GM18858 (cell line): Measurements from ENCODE around the gene GGACT.
"Not testable (repeated sequence)": the region's sequence is repeated elsewhere in the genome, so short reads cannot be mapped to it uniquely, and the experiment has no call there.

ENCODE experiments used
- ATAC-seq: cut with Tn5 transposase; IDR thresholded peaks from one replicate; pipeline ENCODE4 v1.9.1; 2021; ENCODE audit not compliant: unreplicated experiment

GGACT gene

DNA sequence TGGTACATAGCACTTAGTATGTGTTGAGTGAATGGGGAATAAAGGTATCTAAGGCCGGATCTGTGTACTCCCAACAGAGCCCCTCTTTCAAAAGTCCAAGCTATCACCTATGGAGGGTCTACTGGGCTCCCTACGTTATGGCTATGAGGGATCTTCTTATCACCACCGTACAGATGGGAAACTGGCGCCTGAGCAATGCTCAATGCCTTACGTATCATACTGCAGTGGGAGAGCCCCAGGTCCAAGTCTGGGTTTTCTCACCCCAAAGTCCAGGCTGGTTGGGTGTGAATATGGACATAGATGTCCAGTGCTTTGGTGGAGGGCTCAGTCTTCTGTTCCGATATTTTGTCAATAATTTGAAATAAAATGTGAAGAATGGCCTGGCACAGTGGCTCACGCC lies 13.1 kb upstream of the GGACT start:
- ATAC-seq = no peak

DNA sequence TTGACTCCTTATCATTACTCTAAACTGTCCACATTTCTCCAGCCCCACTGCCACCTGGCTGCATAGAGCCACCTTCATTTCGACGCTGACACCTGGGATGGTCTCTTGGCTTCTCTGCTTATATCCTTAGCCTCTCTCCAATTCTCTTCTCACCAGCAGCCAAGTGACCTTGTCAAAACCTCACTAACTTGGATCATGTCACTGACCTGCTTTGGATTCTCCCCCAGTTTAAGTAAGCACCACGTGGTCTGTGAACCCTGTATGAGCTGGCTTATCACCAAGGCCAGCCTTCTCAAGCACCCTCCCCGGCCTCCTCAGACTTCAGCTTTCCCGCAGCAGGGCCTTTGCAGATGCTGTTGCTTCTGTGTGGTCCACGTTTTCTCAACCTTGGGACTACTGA lies 12.3 kb upstream of the GGACT start:
- ATAC-seq = no peak

DNA sequence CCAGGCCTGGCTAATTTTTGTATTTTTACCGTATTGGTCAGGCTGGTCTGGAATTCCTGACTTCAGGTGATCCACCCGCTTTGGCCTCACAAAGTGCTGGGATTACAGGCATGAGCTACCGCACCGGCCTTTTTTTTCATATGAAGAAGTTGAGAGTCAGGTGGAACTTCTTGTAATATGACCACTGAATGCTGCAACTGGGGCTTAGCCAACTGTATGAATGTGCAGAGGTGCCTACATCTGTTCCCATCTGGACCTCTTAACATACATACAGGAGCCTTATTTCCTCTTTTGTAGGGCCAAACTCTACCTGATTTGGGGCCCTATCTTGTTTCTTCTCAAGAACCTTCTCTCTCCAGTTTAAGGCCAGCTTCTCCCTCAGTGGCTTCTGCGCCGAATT lies 11.9 kb upstream of the GGACT start:
- no peak for ATAC-seq

DNA sequence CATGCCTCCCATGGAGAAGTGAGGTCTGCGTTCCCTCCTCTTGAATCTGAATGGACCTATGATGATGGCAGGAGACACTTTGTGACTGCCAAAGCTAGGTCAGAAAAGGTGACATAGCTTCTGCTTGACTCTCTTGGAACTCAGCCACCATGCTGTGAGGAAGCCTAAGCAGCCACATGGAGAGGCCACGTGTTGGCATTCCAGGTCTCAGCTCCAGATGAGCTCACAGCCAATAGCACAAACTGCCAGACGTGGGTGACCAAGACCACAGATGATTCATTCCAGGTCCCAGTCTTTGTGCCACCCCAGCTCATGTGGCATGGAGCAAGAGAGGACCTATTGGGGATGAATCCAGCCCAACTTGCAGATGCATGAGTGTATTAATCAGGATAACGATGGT lies 8.7 kb upstream of the GGACT start:
- no peak for ATAC-seq

DNA sequence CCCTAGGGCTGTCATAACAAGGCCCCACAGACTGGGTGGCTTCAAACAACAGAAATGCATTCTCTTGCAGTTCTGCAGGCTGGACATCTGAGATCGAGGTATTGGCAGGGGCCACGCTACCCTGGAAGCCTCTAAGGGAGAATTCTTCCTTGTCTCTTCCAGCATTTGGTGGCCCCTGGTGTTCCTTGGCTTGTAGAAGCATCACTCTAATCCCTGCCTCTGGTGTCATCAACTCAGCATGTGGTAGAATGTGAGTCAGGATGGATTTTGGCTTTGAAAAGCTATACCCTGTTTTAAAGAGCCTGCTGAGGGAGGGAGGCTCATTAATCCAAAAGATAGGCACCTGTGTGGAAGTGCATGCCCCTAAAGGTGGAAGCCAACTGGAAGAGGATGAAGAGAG lies 7.9 kb upstream of the GGACT start:
- no peak for ATAC-seq

DNA sequence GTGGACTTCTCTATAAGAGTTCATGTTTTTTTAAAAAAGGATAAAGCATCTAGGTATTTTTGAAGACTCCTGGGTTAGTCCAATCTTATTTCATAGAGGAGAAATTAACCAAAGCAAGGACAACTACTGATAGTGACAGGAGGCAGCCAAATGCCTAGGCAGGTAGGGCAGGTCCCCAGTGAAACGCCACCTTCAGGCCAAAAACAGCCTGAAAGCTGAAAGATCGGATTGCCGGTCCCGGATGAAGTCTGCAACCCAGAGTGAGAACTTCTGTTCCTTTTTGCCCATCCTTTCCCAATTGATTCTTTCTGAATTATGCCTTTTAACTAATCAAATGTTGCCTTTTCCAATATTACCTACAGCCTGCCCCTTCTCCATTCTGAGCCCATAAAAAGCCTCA lies 6.1 kb upstream of the GGACT start:
- no peak for ATAC-seq

DNA sequence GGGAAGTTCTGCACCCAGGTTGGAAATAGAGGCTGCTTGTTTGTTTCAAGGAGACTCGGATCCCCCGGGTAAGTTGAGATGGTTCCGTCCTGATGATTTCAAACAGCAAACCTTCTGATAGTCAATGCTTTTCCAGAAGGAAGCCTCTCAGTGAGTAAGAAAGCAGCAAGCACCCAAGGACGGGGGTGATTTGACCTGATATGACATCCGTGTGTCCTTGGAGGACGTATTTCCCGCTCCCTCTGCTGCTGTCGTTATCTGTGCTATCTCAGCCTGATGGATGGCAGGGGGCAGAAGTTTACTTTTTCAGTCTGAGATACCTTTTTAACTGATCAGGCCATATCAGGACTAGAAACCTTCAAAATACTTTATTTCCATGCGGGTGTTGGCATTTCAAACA lies 5.7 kb upstream of the GGACT start:
- no peak for ATAC-seq

DNA sequence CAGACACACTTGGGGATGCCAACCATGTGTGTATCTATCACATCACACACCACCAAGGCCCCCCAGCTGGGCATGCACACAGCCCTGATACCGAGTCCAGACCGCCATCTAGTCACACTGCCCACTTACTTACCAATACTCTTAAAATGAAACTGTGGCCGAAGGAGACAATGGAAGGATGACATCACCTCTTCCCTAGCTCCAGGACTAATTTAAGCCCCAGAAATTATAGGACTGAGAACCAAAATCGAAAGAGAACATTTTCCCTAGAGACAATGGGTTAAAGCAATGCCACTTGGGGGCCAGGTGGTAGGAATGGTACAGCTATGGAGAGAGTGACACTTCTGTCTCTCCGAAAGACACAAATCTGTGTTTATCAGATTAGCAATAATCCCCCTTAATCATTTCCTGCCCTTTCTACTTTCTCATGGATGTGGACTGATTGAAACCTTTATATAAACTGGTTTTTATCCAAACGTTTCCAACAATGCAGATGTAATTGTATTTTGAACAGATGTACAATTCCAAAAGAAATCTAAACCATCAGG lies 663 bp upstream of the GGACT start:
- ATAC-seq = no peak

DNA sequence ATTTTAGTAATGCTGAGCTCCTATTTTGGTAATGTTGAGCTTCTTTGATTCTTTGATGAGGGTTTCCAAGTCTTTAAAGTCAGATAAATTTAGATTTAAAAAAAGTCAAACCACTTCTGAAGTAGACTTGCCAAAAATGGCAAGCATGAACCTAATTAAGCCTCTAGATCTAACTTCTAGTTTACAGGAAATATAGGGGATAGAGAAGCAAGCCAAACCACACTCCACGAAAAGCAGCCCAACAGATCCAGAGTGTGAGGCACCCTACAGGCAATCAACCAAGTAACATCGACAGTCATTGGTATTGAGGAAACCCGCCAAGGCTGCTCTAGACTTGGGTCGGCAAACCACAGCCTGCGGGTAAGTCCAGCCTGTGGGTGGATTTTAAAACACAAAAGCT lies 3.7 kb downstream of the GGACT start:
- ATAC-seq = no peak

DNA sequence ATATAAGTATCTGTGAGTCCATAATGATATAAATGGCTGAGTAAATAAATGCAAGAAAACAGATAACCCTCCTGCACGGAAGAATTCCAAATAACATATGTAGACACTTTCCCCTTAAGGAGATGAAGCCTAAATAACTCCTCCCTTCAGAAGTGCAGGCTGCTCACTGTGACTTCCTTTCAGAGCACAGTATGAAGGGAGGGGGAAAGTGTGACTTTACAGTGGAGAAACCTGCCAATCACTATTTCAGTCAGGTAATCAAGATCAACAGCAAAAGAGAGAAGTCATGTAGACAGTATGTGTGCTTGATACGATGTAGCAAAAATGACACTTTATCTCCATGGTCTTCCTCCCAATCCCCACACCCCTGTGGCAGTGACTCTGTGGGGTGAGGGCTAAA lies 7.1 kb downstream of the GGACT start:
- no peak for ATAC-seq

DNA sequence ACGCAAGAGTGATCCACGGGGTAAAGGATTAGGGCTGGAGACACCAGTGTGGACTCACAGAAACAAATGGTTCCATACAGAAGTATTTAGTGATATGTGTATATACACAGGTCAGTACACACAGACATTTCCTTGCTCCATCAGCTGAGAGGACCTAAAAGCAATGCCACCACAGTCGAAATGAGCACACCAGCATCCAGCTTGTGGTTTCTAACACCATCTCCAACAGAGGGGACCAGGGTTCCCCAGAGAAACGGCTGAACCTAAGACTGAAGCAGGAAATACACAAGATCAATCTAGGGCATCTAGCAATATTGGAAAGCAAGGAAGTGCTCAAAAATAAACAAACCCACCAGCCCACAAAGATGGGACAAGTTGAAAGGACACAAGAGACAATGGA lies 7.6 kb downstream of the GGACT start:
- no peak for ATAC-seq

DNA sequence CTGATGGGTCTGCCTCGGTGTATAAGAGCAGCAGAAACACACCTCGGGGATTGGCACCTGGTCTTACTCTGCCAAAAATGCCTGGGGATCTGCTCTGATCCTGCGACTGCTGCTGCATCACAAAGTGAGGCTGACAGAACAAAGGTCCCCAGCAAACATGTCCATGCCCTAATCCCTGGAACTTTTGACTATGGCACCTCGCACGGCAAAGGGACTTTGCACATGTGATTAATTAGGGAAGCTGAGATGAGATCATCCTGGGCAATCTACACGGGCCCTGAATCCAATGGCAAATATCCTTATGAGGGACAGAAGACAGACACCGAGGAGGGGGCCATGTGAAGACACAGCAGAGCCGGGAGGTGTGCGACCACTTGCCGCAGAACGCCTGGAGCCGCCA lies 8.5 kb downstream of the GGACT start:
- ATAC-seq = no peak

DNA sequence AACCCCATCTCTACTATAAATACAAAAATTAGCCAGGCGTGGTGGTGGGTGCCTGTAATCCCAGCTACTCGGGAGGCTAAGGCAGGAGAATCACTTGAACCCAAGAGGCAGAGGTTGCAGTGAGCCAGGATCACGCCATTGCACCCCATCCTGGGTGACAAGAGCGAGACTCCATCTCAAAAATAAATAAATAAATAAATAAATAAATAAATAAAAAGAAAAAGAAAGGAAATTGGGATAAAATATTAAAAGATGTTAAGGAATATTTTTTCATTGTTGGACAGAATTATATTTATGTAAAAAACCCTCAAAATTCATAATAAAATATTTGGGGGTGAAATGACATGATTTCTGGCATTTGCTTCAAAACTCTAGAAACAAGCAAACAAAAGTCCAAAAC lies 11.3 kb downstream of the GGACT start:
- ATAC-seq = not testable (repeated sequence)

DNA sequence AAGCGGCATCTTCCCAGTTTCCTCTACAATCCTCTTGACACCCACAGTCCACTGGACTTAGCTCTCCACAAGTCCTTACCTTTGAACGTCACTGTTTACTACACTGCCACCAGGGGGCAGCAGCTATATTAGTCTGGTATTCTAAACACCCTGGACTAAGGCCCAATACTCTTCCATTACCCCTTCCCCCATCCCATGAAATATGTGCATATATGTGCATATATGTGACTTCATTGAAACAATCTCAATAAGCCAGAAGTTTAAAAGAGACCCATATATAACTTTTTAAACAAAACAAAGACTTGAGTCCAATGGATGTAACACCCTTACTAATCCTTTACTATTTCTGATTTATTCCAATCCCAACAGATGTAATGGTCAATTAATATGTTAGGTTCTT lies 15.5 kb downstream of the GGACT start:
- ATAC-seq = peak; percentile 89

DNA sequence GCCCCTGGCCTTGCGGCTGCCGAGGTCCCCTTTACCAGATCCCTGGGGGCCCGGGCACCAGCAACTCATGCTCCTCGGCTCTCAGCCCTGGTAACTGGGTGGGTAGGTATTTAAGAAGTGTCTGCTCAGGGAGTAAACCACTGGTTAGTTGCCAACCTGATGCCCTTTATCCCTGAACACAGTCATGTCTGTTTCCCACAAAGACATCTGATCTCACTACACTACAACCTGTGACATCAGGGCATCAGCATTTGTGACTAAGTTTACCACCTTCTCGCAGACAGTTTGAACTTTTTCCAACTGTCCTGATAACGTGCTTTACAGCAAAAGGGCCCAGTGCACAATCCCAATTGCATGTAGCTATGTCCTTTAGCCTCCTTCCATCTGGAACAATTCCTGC lies 22.0 kb downstream of the GGACT start:
- no peak for ATAC-seq

DNA sequence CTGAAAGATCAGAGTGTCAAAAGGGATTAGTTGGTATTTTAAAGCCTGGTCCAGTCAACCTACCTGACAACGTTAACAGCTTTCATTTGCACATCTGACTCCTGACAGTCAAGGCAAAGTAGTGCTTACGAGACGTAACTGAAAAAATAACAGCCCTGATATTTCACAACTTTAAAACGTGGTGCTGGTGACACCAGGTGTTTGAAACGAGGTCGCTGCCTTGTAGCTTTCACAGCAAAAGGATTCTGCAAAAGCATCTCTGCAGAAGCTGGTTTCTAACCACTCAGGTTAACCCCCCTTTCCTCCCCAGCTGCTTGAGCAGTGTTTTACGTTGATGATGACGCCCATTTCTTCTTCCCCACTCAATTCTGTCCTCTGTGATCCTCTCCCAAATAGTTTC lies 23.3 kb downstream of the GGACT start:
- no peak for ATAC-seq

DNA sequence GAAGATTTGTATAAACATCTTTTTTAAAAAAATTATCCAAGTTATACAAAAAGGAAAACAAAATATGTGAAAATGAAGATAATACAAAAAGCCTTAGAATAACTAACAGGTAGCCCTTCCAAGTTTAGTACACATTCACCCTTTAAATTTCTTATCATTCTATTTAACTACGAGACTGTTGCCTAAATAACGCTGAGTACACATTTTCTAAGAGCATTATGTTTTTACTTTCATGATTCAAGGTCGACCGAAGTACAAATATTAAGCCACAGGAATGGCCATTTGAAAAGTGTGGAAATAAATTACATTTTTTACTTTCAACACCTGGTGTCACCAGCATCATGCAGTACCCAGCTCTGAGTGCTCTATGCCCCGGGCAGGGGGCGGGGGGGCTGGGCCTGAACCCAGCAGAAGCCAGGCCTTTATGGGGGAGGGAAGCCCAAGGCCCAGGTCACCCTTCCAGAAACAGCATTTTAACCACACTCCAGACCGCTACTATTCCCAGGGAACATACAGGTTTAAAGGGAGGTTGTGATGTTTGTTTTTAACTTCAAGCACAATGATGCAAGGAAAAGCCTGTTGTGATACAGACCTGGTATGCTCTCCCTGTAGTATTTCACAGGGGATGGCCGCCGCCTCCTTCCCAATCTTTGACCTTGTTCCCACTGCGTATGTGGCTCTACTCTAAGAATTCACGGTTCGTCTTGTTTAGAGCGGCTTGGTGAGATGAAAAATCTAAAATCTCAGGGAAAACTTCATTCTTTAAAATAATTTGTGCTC lies 24.0 kb downstream of the GGACT start:
- ATAC-seq = no peak

DNA sequence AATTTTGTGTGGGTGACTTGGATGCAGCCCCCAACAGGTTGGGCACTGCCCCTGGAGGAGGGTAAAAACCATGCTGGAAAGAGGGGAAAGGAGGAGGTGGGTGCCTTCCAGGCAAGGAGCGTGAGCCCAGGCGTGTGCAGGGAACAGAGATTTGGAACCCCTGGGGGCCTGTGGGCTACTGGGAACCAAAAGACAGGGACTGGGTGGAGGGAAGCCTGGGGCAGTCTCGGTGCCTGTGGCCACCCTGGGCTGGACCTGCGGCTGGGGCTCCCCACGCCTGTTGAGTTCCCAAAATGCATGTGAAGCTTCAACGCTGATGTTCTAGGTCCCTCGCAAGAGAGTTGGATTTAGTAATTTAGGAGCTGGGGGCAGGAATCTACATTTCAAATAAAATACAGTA lies 24.8 kb downstream of the GGACT start:
- no peak for ATAC-seq

DNA sequence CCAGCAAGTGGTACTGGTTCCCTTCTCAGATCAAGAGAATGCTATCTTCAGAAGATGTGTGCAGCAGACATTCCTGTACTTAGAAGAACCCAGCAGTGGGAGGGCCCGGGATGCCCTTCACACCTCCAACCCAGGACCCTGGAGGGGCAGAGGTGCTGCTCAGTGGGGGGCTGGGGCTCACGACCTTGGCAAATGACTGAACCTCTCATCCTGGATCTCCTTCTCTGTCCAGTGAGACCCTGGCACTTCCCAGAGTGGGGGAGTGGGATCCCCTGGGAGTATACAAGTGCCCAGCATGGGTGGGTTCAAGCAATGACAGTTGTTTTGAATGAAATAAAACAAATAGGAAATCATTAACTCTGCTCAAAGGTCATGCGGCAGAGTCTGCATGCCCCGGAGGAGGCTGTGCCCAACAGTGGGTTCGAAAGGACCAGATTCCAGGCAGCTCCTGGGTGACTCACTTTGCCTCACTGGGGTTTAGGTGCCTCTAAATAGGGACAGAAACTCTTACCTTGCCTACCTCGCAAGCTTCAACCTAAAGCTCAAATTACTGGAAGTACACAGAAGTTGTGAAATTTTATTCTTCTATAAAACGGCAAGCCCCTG lies 26.9 kb downstream of the GGACT start:
- ATAC-seq = no peak

DNA sequence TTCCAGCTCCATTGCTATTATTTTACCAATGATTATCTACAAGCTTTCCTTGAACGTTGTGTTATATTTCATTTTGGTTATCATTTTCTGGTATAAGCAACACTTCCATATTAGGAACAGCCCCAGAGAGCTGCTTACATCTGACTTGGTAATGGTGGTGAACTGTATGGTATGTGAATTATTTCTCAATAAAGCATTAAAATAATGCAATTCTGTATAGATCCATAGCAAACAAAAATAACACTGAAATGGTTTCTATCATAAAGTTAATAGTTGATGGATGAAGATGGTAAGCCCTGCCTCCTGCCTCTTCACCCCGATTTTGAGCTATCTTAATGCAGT lies 27.5 kb downstream of the GGACT start:
- ATAC-seq = no peak

DNA sequence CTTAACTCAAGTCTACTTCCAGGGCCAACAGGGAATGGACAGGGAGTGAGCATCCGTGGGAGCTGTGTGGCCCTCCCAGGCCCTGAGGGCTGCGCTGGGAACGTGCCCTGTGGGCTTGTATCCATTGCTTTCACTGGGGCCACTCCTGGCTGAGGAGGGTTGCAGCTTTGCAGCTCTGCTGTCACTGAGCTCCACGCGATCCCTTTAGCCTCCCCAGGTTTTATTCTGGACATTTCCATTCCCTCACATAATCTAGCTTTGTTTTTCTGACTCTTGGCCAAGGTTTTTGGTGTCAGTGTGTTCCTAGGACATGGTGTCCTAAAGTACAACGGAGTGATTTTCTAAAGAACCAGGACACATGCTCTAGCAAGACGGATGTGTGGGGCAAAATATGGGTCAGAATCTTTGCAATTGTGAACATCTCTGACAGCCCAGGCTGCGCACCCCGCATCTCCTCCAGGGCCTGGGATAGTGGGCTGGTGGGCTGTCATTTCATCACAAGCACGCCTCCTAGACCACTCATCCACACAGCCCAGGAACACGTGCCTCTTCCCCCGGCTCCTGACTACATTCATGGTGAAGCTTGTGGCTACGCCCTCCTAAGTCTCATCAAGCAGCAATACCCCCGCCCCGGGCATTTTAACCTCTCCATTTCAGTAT lies 28.0 kb downstream of the GGACT start:
- no peak for ATAC-seq

DNA sequence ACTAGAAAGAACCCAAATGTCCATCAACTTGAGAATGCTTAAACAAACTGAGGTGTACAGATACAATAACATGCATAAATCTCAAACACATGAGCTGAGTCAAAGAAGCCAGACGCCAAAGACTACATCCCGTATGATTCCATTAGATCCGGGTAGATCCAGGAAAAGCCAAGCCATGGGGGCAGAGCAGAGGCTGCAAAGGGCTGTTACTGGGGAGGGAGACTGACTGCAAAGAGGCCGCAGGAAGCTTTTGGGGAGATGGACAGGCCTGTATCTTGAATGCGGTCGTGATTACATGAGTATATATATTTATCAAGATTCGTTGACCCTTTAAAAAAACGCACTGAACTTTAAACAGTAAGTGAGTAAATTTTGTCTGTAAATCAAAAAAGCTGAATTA lies 28.7 kb downstream of the GGACT start:
- ATAC-seq = no peak
